DOHH2 (cell line): ENCODE data around the gene CLN6.
A peak's percentile ranks its signal among the peaks of the same experiment; 100 is the strongest.

ENCODE experiments used
- H3F3A ChIP-seq: fragments of 200-600 bp; sonication (generic), shearing (Covaris generic); 2 replicates; pipeline ENCODE4 v1.6.0; 2016; ENCODE audit warnings: antibody characterized with exemption, mild to moderate bottlenecking; ENCODE audit not compliant: control insufficient read depth, insufficient read depth
- H3K27ac ChIP-seq: fragments of 200-600 bp; sonication (generic); 2 replicates; pipeline ENCODE4 v1.5.1; 2014; ENCODE audit warnings: low read depth, mild to moderate bottlenecking, low read length, moderate library complexity
- H3K27me3 ChIP-seq: fragments of 200-600 bp; sonication (generic); 2 replicates; pipeline ENCODE4 v1.6.1; 2014; ENCODE audit warnings: mild to moderate bottlenecking, low read length, mixed read lengths; ENCODE audit not compliant: control insufficient read depth
- H3K36me3 ChIP-seq: fragments of 200-600 bp; sonication (generic); 2 replicates; pipeline ENCODE4 v1.6.1; 2014; ENCODE audit warnings: mild to moderate bottlenecking, low read length, moderate library complexity, mixed read lengths; ENCODE audit not compliant: control insufficient read depth
- H3K4me1 ChIP-seq: fragments of 200-600 bp; sonication (generic); 2 replicates; pipeline ENCODE4 v1.6.1; 2014; ENCODE audit warnings: mild to moderate bottlenecking, low read length, mixed read lengths; ENCODE audit not compliant: control insufficient read depth
- H3K4me2 ChIP-seq: fragments of 200-600 bp; sonication (generic); 2 replicates; pipeline ENCODE4 v1.6.0; 2014; ENCODE audit warnings: mild to moderate bottlenecking, low read length, moderate library complexity
- H3K4me3 ChIP-seq: fragments of 200-600 bp; sonication (generic); 2 replicates; pipeline ENCODE4 v1.5.1; 2014; ENCODE audit warnings: mild to moderate bottlenecking, low read length, mixed read lengths
- H3K79me2 ChIP-seq: fragments of 200-600 bp; sonication (generic); 2 replicates; pipeline ENCODE4 v1.6.1; 2014; ENCODE audit warnings: mild to moderate bottlenecking, low read length, mixed read lengths; ENCODE audit not compliant: control insufficient read depth
- H3K9me2 ChIP-seq: fragments of 200-600 bp; sonication (generic); replicated peaks from 2 replicates; pipeline ENCODE4 v1.6.1; 2014; ENCODE audit warnings: mild to moderate bottlenecking, low read length, mixed read lengths; ENCODE audit not compliant: control insufficient read depth
- H3K9me3 ChIP-seq: fragments of 200-600 bp; sonication (generic); 2 replicates; pipeline ENCODE4 v1.6.1; 2014; ENCODE audit warnings: antibody characterized with exemption, low read length, mixed read lengths; ENCODE audit not compliant: control insufficient read depth, insufficient read depth
- H4K20me1 ChIP-seq: fragments of 200-600 bp; sonication (generic); 2 replicates; pipeline ENCODE4 v1.6.0; 2014; ENCODE audit warnings: low read depth, mild to moderate bottlenecking, antibody characterized with exemption, low read length, moderate library complexity; ENCODE audit not compliant: control insufficient read depth, insufficient read depth
- CTCF ChIP-seq: fragments of 200-600 bp; sonication (generic); IDR thresholded peaks from one replicate; pipeline ENCODE4 v1.5.1; 2014; ENCODE audit warnings: antibody characterized with exemption, mild to moderate bottlenecking, low read depth, low read length; ENCODE audit not compliant: poor library complexity, severe bottlenecking
- EZH2phosphoT487 ChIP-seq: fragments of 200-600 bp; sonication (generic); IDR thresholded peaks from 2 replicates; pipeline ENCODE4 v1.6.1; 2017; ENCODE audit warnings: borderline replicate concordance, mild to moderate bottlenecking, antibody characterized with exemption, low read length, moderate library complexity, mixed read lengths

CLN6 gene

DNA sequence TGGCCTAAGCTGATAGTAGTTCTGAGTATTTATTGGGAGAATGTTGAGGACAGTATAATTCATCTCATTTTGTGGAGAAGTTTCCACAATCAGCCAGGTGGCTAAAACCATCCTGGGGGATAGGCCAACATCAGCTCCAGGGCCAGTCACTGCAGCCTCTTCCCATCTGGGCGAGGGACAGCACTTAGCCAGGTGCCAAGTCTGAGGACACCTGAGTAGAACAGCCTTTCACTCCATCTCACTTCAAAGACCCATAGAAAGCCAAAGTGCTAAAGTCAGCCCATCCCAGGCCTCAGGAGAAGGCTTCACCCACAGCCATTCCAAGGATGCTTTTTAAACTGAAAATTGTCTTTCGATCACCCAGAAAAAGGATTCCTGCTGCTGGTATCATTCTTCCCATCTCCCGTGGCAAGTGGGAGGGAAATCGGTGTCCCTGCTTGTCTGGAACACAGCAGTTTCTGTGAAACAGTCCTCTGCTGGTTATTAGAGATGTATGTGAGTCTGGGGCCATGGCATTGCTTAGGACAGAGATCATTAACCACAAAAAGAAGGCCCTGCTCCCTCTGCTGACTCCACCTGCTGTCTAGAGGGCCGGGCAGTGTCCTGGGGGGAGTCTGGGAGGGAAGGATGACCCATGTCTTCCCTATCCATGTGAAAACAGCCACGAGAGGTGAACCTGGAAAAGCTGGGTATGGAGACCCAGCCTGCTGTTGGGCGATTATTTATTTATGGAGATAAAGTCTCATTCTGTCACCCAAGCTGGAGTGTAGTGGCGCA is 34.0 kb downstream of the CLN6 start:
- H3F3A ChIP-seq = no peaks in the 10 kb centered on the region; the same call in none of the 2 replicates
- no peaks in the 10 kb centered on the region for H4K20me1 ChIP-seq
- H3K4me1 ChIP-seq = no peaks in the 10 kb centered on the region
- no peak overlapping the region for H3K4me3 ChIP-seq
- H3K79me2 ChIP-seq = no peaks in the 10 kb centered on the region
- H3K9me2 ChIP-seq = no peaks in the 10 kb centered on the region
- H3K27me3 ChIP-seq = no peaks in the 10 kb centered on the region
- H3K27ac ChIP-seq = no peak overlapping the region
- H3K4me2 ChIP-seq = no peak overlapping the region
- H3K36me3 ChIP-seq = peaks cover 35% of the 10 kb centered on the region
- TF ChIP-seq CTCF = peak; percentile 2
- no peak for TF ChIP-seq EZH2phosphoT487
- no peaks in the 10 kb centered on the region for H3K9me3 ChIP-seq

GRCh38 chr15:68192804-68193486 is 36.6 kb downstream of the CLN6 start:
- TF ChIP-seq CTCF (no peak), EZH2phosphoT487 (no peak)
- Histone ChIP-seq H3K9me3 (no peaks in the 10 kb centered on the region), H3F3A (peaks cover 5% of the 10 kb centered on the region), H3K4me2 (no peak overlapping the region), H3K27ac (no peak overlapping the region), H3K9me2 (no peaks in the 10 kb centered on the region), H3K36me3 (peaks cover 60% of the 10 kb centered on the region), H4K20me1 (no peaks in the 10 kb centered on the region; the same call in 1 of the 2 replicates), H3K27me3 (no peaks in the 10 kb centered on the region), H3K79me2 (no peaks in the 10 kb centered on the region), H3K4me1 (peaks cover 14% of the 10 kb centered on the region), H3K4me3 (no peak overlapping the region)

- Histone ChIP-seq H3K9me3 (no peaks in the 10 kb centered on the region), H3K79me2 (no peaks in the 10 kb centered on the region), H3K27ac (no peak overlapping the region), H3K36me3 (peaks cover 68% of the 10 kb centered on the region), H3K27me3 (no peaks in the 10 kb centered on the region), H3F3A (peaks cover 5% of the 10 kb centered on the region), H3K9me2 (no peaks in the 10 kb centered on the region), H3K4me1 (peaks cover 19% of the 10 kb centered on the region), H4K20me1 (no peaks in the 10 kb centered on the region; the same call in 1 of the 2 replicates), H3K4me3 (no peak overlapping the region), H3K4me2 (no peak overlapping the region)
- TF ChIP-seq CTCF = no peak
- TF ChIP-seq EZH2phosphoT487 = no peak
These were observed 37.4 kb downstream of the CLN6 start for GRCh38 chr15:68192117-68192516.
